Psoas muscle (tissue), 8 donors: ENCODE data around the gene MS4A4E. TPM values are rescaled to one million over a fixed set of nuclear protein-coding genes. Genes with fewer than 3 reads are reported as not detected.

ENCODE experiments used
- ATAC-seq, 4 donors: fragments of 200-7000 bp; cut with Tn5 transposase; one replicate each; pipeline ENCODE4 v1.9.1; 2020; ENCODE audit warnings: moderate library complexity in 3 of 4, mild to moderate bottlenecking in 2 of 4
- DNase-seq, 2 donors: peaks; one replicate each; pipeline ENCODE4 v3.0.0-alpha.2; 2020
- H3K27ac ChIP-seq: fragments of 200-600 bp; one replicate; pipeline ENCODE4 v1.8.0; 2022
- H3K27me3 ChIP-seq, 3 donors: fragments of 200-600 bp in 1 of 3; one replicate each; pipeline versions ENCODE4 v1.6.1 to v1.8.0; 2013 to 2022; ENCODE audit warnings: low read length in 2 of 3, mild to moderate bottlenecking in 2 of 3, moderate library complexity in 1 of 3; ENCODE audit not compliant: insufficient read depth in 3 of 3
- H3K36me3 ChIP-seq, 2 donors: fragments of 200-600 bp in 1 of 2; one replicate each; pipeline versions ENCODE4 v1.6.1 to v1.8.0; 2013 to 2022; ENCODE audit warnings: low read depth in 1 of 2, mild to moderate bottlenecking in 1 of 2, moderate library complexity in 1 of 2; ENCODE audit not compliant: insufficient read depth in 1 of 2
- H3K4me1 ChIP-seq: fragments of 200-600 bp; one replicate; pipeline ENCODE4 v1.8.0; 2022
- H3K4me3 ChIP-seq: fragments of 200-600 bp; one replicate; pipeline ENCODE4 v1.8.0; 2022; ENCODE audit warnings: mild to moderate bottlenecking
- H3K9me3 ChIP-seq: fragments of 200-600 bp; one replicate; pipeline ENCODE4 v1.8.0; 2022
- CTCF ChIP-seq: fragments of 200-600 bp; IDR thresholded peaks from one replicate; pipeline ENCODE4 v1.8.0; 2022; ENCODE audit warnings: antibody characterized with exemption
- WGBS, 3 donors: extraction: QIAGEN DNeasy Blood & Tissue Kit; methylation state at CpG; one replicate each; pipeline versions ENCODE4 v1.1.6 to v1.1.7; 2013; 5-methylcytosine and 5-hydroxymethylcytosine counted together
- intact Hi-C, 2 donors: fragments of 100-400 bp; cut with DNase I; formaldehyde crosslinking; loops; one replicate each; pipeline versions ENCODE4 v1.11.0 to v1.14.2; 2022
- polyA plus RNA-seq, 3 donors: library from polyadenylated mRNA; stranded (reverse); fragments of 200-250 nt; gene quantifications; one replicate each; pipeline ENCODE4 v1.2.3, GENCODE V29; 2013
- total RNA-seq, 4 donors: library from RNA; stranded (reverse); fragmentation: NEBNext Ultra II Directional in 2 of 4; extraction: Animal tissue kit (Norgen Biotek cat#: 25700) in 2 of 4; gene quantifications; one replicate each; pipeline versions ENCODE4 v1.2.1 to v1.2.4, GENCODE V29; 2021 to 2023
- donor health status: healthy with polysubstance abuse.
- donor health status: DM: no; HTN: no; CAD: no; lungs with moderate emphysema.
- donor health status: Bipolar disorder and iron deficiency.
- donor health status: healthy.
- donor health status: DM: yes; HTN: yes; CAD: no.
- donor health status: DM: no; HTN: no; CAD: no.
- donor health status: DM: no; HTN: no; CAD: no.
- donor health status: DM: yes; HTN: yes; CAD: no.

MS4A4E gene
- total and polyA plus RNA-seq, 7 donors, result 0.05 to 1.6 (median 0.47) TPM

- Histone ChIP-seq H3K9me3 (no peaks in the 10 kb centered on the region), H3K27ac (no peak overlapping the region), H3K36me3 (no peaks in the 10 kb centered on the region), H3K4me3 (peak overlapping the region; percentile 45), H3K27me3 (no peaks in the 10 kb centered on the region), H3K4me1 (no peaks in the 10 kb centered on the region)
- intact Hi-C loops, result no loop called here
- 29 to 37% (median 35%) methylated on average over 2 of the region's 2 CpGs for WGBS, 3 donors
- DNase-seq, result no peak
- TF ChIP-seq CTCF, result no peak
- no peak for ATAC-seq
Observed at GRCh38 chr11:60281485-60281884, 38.5 kb upstream of the MS4A4E start.

- WGBS, 3 donors, result 81 to 87% (median 84%) methylated on average over 3 of the region's 3 CpGs
- no peaks in the 10 kb centered on the region for H3K27me3 ChIP-seq
- no peak within 1 kb of the TSS for H3K27ac ChIP-seq
- no peak for TF ChIP-seq CTCF
- no peak for DNase-seq
- H3K9me3 ChIP-seq, result no peaks in the 10 kb centered on the region
- no peaks in the 10 kb centered on the region for H3K4me1 ChIP-seq
- H3K36me3 ChIP-seq, result no peaks in the 10 kb centered on the region
- intact Hi-C loops, result no loop called here
- ATAC-seq, result no peak
- H3K4me3 ChIP-seq, result peak within 1 kb of the TSS; percentile 45
Observed at GRCh38 chr11:60280412-60280811, 37.5 kb upstream of the MS4A4E start, which contains the start of gene MS4A4A. TSS of gene MS4A4A (plus strand) at chr11:60280666. CDS start at chr11:60280676, 10 bp downstream.

DNA sequence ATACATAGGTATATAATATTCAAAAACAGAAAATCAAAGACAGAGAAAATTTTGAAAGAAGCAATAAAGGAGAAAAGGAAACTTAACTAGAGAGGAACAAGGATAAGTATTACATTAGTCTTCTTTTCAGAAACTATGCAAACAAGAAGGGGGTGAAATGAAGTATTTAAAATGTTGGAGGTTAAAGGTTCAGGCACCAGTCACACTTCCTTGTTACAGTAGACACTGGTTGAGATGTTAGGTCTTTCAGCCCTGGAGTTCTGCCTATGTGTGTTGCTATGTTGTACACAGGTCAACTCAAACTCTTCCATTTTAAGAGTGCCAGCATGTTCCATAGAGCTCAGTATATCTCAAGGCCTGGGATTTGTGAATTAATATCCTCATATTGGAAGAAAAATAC is 31.5 kb upstream of the MS4A4E start:
- Histone ChIP-seq H3K9me3 (peaks cover 4% of the 10 kb centered on the region), H3K36me3 (no peaks in the 10 kb centered on the region), H3K27ac (no peak overlapping the region), H3K4me3 (no peak overlapping the region), H3K27me3 (no peaks in the 10 kb centered on the region), H3K4me1 (no peaks in the 10 kb centered on the region)
- no peak for ATAC-seq
- TF ChIP-seq CTCF, result no peak
- no peak for DNase-seq
- intact Hi-C loops, result no loop called here

GRCh38 chr11:60265373-60266214 is 22.7 kb upstream of the MS4A4E start:
- H3K4me3 ChIP-seq, result no peak overlapping the region
- no peaks in the 10 kb centered on the region for H3K4me1 ChIP-seq
- H3K27me3 ChIP-seq, result no peaks in the 10 kb centered on the region
- DNase-seq, result no peak
- no peaks in the 10 kb centered on the region for H3K36me3 ChIP-seq
- 25 to 26% (median 25%) methylated on average over 4 of the region's 4 CpGs for WGBS, 3 donors
- ATAC-seq, result no peak
- intact Hi-C loops, result no loop called here
- H3K9me3 ChIP-seq, result peaks cover 4% of the 10 kb centered on the region
- TF ChIP-seq CTCF, result peak; percentile 56
- H3K27ac ChIP-seq, result no peak overlapping the region
